DOHH2 (cell line): ENCODE data around the gene PRX.

Source experiments
- H3F3A ChIP-seq: fragments of 200-600 bp; sonication (generic), shearing (Covaris generic); 2 replicates; pipeline ENCODE4 v1.6.0; 2016; ENCODE audit warnings: antibody characterized with exemption, mild to moderate bottlenecking; ENCODE audit not compliant: control insufficient read depth, insufficient read depth
- H3K27ac ChIP-seq: fragments of 200-600 bp; sonication (generic); 2 replicates; pipeline ENCODE4 v1.5.1; 2014; ENCODE audit warnings: low read depth, mild to moderate bottlenecking, low read length, moderate library complexity
- H3K27me3 ChIP-seq: fragments of 200-600 bp; sonication (generic); 2 replicates; pipeline ENCODE4 v1.6.1; 2014; ENCODE audit warnings: mild to moderate bottlenecking, low read length, mixed read lengths; ENCODE audit not compliant: control insufficient read depth
- H3K36me3 ChIP-seq: fragments of 200-600 bp; sonication (generic); 2 replicates; pipeline ENCODE4 v1.6.1; 2014; ENCODE audit warnings: mild to moderate bottlenecking, low read length, moderate library complexity, mixed read lengths; ENCODE audit not compliant: control insufficient read depth
- H3K4me1 ChIP-seq: fragments of 200-600 bp; sonication (generic); 2 replicates; pipeline ENCODE4 v1.6.1; 2014; ENCODE audit warnings: mild to moderate bottlenecking, low read length, mixed read lengths; ENCODE audit not compliant: control insufficient read depth
- H3K4me2 ChIP-seq: fragments of 200-600 bp; sonication (generic); 2 replicates; pipeline ENCODE4 v1.6.0; 2014; ENCODE audit warnings: mild to moderate bottlenecking, low read length, moderate library complexity
- H3K4me3 ChIP-seq: fragments of 200-600 bp; sonication (generic); 2 replicates; pipeline ENCODE4 v1.5.1; 2014; ENCODE audit warnings: mild to moderate bottlenecking, low read length, mixed read lengths
- H3K79me2 ChIP-seq: fragments of 200-600 bp; sonication (generic); 2 replicates; pipeline ENCODE4 v1.6.1; 2014; ENCODE audit warnings: mild to moderate bottlenecking, low read length, mixed read lengths; ENCODE audit not compliant: control insufficient read depth
- H3K9me2 ChIP-seq: fragments of 200-600 bp; sonication (generic); replicated peaks from 2 replicates; pipeline ENCODE4 v1.6.1; 2014; ENCODE audit warnings: mild to moderate bottlenecking, low read length, mixed read lengths; ENCODE audit not compliant: control insufficient read depth
- H3K9me3 ChIP-seq: fragments of 200-600 bp; sonication (generic); 2 replicates; pipeline ENCODE4 v1.6.1; 2014; ENCODE audit warnings: antibody characterized with exemption, low read length, mixed read lengths; ENCODE audit not compliant: control insufficient read depth, insufficient read depth
- H4K20me1 ChIP-seq: fragments of 200-600 bp; sonication (generic); 2 replicates; pipeline ENCODE4 v1.6.0; 2014; ENCODE audit warnings: low read depth, mild to moderate bottlenecking, antibody characterized with exemption, low read length, moderate library complexity; ENCODE audit not compliant: control insufficient read depth, insufficient read depth
- CTCF ChIP-seq: fragments of 200-600 bp; sonication (generic); IDR thresholded peaks from one replicate; pipeline ENCODE4 v1.5.1; 2014; ENCODE audit warnings: antibody characterized with exemption, mild to moderate bottlenecking, low read depth, low read length; ENCODE audit not compliant: poor library complexity, severe bottlenecking
- EZH2phosphoT487 ChIP-seq: fragments of 200-600 bp; sonication (generic); IDR thresholded peaks from 2 replicates; pipeline ENCODE4 v1.6.1; 2017; ENCODE audit warnings: borderline replicate concordance, mild to moderate bottlenecking, antibody characterized with exemption, low read length, moderate library complexity, mixed read lengths

PRX gene

GRCh38 chr19:40419066-40419612 is 6.0 kb upstream of the PRX start:
- peaks cover 12% of the 10 kb centered on the region for H3K36me3 ChIP-seq
- TF ChIP-seq CTCF (no peak), EZH2phosphoT487 (no peak)
- no peaks in the 10 kb centered on the region for H3K27me3 ChIP-seq
- H3K27ac ChIP-seq = no peak overlapping the region
- no peak overlapping the region for H3K4me3 ChIP-seq
- H3K4me2 ChIP-seq = no peak overlapping the region
- no peaks in the 10 kb centered on the region for H4K20me1 ChIP-seq
- H3K9me2 ChIP-seq = no peaks in the 10 kb centered on the region
- peaks cover 44% of the 10 kb centered on the region for H3K4me1 ChIP-seq
- H3F3A ChIP-seq = peaks cover 4% of the 10 kb centered on the region
- H3K9me3 ChIP-seq = no peaks in the 10 kb centered on the region
- peaks cover 5% of the 10 kb centered on the region; the same call in 1 of the 2 replicates for H3K79me2 ChIP-seq

GRCh38 chr19:40418040-40418439 is 4.9 kb upstream of the PRX start:
- Histone ChIP-seq H3K36me3 (peaks cover 10% of the 10 kb centered on the region), H3F3A (peaks cover 2% of the 10 kb centered on the region; the same call in 1 of the 2 replicates), H3K4me3 (no peak overlapping the region), H3K9me3 (no peaks in the 10 kb centered on the region), H3K79me2 (peaks cover 2% of the 10 kb centered on the region; the same call in 1 of the 2 replicates), H3K4me2 (no peak overlapping the region), H4K20me1 (no peaks in the 10 kb centered on the region), H3K27ac (no peak overlapping the region), H3K27me3 (no peaks in the 10 kb centered on the region), H3K9me2 (no peaks in the 10 kb centered on the region), H3K4me1 (peaks cover 49% of the 10 kb centered on the region)
- TF ChIP-seq CTCF = no peak
- TF ChIP-seq EZH2phosphoT487 = no peak

GRCh38 chr19:40417643-40417981 is 4.4 kb upstream of the PRX start:
- Histone ChIP-seq H4K20me1 (no peaks in the 10 kb centered on the region), H3K4me1 (peaks cover 49% of the 10 kb centered on the region), H3K4me2 (peak overlapping the region; percentile 54; the same call in 1 of the 2 replicates), H3F3A (peaks cover 2% of the 10 kb centered on the region; the same call in 1 of the 2 replicates), H3K9me2 (no peaks in the 10 kb centered on the region), H3K4me3 (no peak overlapping the region), H3K27ac (peak overlapping the region; percentile 44; the same call in 1 of the 2 replicates), H3K9me3 (no peaks in the 10 kb centered on the region), H3K79me2 (no peaks in the 10 kb centered on the region), H3K36me3 (peaks cover 5% of the 10 kb centered on the region), H3K27me3 (no peaks in the 10 kb centered on the region)
- TF ChIP-seq CTCF (no peak), EZH2phosphoT487 (no peak)
